Sigmoid colon (tissue), 7 donors: ENCODE results near the gene SNRPD2. TPM values are rescaled to one million over a fixed set of nuclear protein-coding genes. Genes with fewer than 3 reads are reported as not detected.

Experiments
- DNase-seq: peaks from one replicate; pipeline ENCODE4 v3.0.0-alpha.2; 2019
- H3K27ac ChIP-seq, 4 donors: fragments of 200-600 bp; sonication (generic); one replicate each; pipeline ENCODE4 v1.5.1; 2016 to 2019; ENCODE audit warnings: mild to moderate bottlenecking in 1 of 4
- H3K27me3 ChIP-seq, 3 donors: fragments of 200-600 bp; sonication (generic); one replicate each; pipeline ENCODE4 v1.5.1; 2019; ENCODE audit warnings: mild to moderate bottlenecking in 1 of 3
- H3K36me3 ChIP-seq, 4 donors: fragments of 200-600 bp; sonication (generic); one replicate each; pipeline ENCODE4 v1.5.1; 2016 to 2019
- H3K4me1 ChIP-seq, 4 donors: fragments of 200-600 bp; sonication (generic); one replicate each; pipeline ENCODE4 v1.5.1; 2017 to 2019
- H3K4me3 ChIP-seq, 4 donors: fragments of 200-600 bp; sonication (generic); one replicate each; pipeline ENCODE4 v1.5.1; 2017 to 2019; ENCODE audit warnings: mild to moderate bottlenecking in 2 of 4, moderate library complexity in 1 of 4
- H3K9me3 ChIP-seq, 4 donors: fragments of 200-600 bp in 3 of 4; sonication (generic) in 3 of 4; one replicate each; pipeline versions ENCODE4 v1.5.1 to v1.6.1; 2013 to 2019
- CTCF ChIP-seq, 4 experiments: fragments of 450-650 bp in 3 of 4; fragments of 200-600 bp in 1 of 4; IDR thresholded peaks; one replicate each; pipeline ENCODE4 v1.5.1; 2016 to 2019; ENCODE audit warnings: antibody characterized with exemption in 4 of 4, mild to moderate bottlenecking in 3 of 4, moderate library complexity in 2 of 4
- EP300 ChIP-seq, 4 donors: sonication (generic); formaldehyde crosslinking; IDR thresholded peaks; one replicate each; pipeline ENCODE4 v1.6.1; 2017; ENCODE audit warnings: antibody characterized with exemption in 4 of 4
- POLR2A ChIP-seq, 2 donors: fragments of 450-650 bp; IDR thresholded peaks; one replicate each; pipeline ENCODE4 v1.6.1; 2016; ENCODE audit warnings: antibody characterized with exemption in 2 of 2, mild to moderate bottlenecking in 2 of 2, moderate library complexity in 2 of 2
- POLR2AphosphoS5 ChIP-seq, 4 donors: sonication (generic); formaldehyde crosslinking; IDR thresholded peaks; one replicate each; pipeline ENCODE4 v1.6.1; 2017; ENCODE audit warnings: antibody characterized with exemption in 4 of 4
- WGBS, 2 donors: extraction: QIAGEN DNeasy Blood & Tissue Kit; methylation state at CpG; one replicate each; pipeline ENCODE4 v1.1.7; 2013; 5-methylcytosine and 5-hydroxymethylcytosine counted together
- intact Hi-C: fragments of 100-400 bp; cut with DNase I; formaldehyde crosslinking; loops from one replicate; pipeline ENCODE4 v1.15.1; 2023
- polyA plus RNA-seq, 3 donors: library from polyadenylated mRNA; stranded (reverse); fragments of 200-250 nt; gene quantifications; one replicate each; pipeline ENCODE4 v1.2.3, GENCODE V29; 2013
- total RNA-seq, 4 donors: library from RNA; depleted of rRNA; stranded (reverse); fragments of >200 nt; gene quantifications; one replicate each; pipeline ENCODE4 v1.1.0, GENCODE V29; 2016
- donor health status: healthy with polysubstance abuse.
- donor health status: Bipolar disorder and iron deficiency.
- donor health status: healthy.

Gene SNRPD2
- total and polyA plus RNA-seq, 7 donors = 145 to 423 (median 261) TPM

- TF ChIP-seq CTCF (IDR thresholded peaks at IDR 0.05) (no peak), POLR2A (IDR thresholded peaks at IDR 0.05) (no peak), EP300 (IDR thresholded peaks at IDR 0.05) (no peak)
- peaks cover 0 to 7% (median 3%) of the 10 kb centered on the region in 4 donors for H3K4me1 ChIP-seq
- DNase-seq = no peak
- peaks cover 0 to 21% (median 10%) of the 10 kb centered on the region in 3 donors for H3K27me3 ChIP-seq
- intact Hi-C loops = no loop called here
- H3K9me3 ChIP-seq = no peaks in the 10 kb centered on the region
- no peak overlapping the region for H3K27ac ChIP-seq
- no peaks in the 10 kb centered on the region for H3K36me3 ChIP-seq
- no peak overlapping the region for H3K4me3 ChIP-seq
- 76 to 92% methylated on average over 3 of the region's 3 CpGs for WGBS, 2 donors
Observed at GRCh38 chr19:45650722-45651121, 41.0 kb downstream of the SNRPD2 start.

GRCh38 chr19:45646345-45646698 is 45.4 kb downstream of the SNRPD2 start:
- Histone ChIP-seq H3K36me3 (no peaks in the 10 kb centered on the region), H3K27me3 (peaks cover 15 to 47% (median 29%) of the 10 kb centered on the region in 3 donors), H3K4me1 (peaks cover 0 to 37% (median 28%) of the 10 kb centered on the region in 4 donors), H3K4me3 (peak overlapping the region in 2 of 4 donors; percentile 28 to 46), H3K9me3 (no peaks in the 10 kb centered on the region), H3K27ac (no peak overlapping the region)
- WGBS, 2 donors = 9 to 11% methylated on average over 9 of the region's 9 CpGs
- intact Hi-C loops = no loop called here
- no peak for DNase-seq
- TF ChIP-seq CTCF (IDR thresholded peaks at IDR 0.05) = no peak
- TF ChIP-seq EP300 (IDR thresholded peaks at IDR 0.05) = no peak
- no peak for TF ChIP-seq POLR2A (IDR thresholded peaks at IDR 0.05)
- TF ChIP-seq POLR2AphosphoS5 (IDR thresholded peaks at IDR 0.05) = no peak

DNA sequence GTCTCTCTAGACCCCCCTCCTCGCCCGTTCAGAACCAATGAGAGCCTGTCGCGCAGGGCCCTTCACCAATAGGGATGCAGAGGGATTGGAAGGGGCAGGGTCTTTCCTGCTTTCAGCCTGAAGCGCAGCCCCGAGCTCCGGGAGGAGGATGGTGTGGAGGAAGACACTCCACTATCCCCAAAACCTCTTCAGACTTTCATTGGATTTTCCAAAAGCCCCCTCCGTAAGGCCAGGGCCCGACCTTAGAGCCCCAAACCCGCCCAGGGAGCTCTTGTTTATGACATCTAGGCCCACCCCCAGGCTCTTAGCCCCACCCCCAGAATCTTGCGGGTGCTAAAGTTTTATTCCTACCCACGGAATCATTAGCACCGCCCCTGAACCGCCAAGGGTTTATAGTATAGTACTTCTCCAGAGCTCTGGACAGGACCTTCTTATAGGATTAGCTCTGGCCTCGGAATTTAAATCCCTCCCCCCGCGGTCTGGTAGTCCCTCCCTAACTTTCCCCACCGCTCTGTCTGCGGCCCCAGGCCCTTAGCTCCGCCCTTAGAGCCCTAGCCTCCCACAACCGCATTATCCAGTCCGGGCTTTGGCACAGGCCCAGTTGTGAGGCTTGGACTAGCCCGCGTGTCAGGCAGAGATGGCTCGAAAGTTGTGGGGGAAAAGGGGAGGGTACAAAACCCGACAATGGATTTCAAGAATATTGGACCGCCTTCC is 46.0 kb downstream of the SNRPD2 start:
- Histone ChIP-seq H3K4me1 (peaks cover 0 to 42% (median 29%) of the 10 kb centered on the region in 4 donors), H3K36me3 (no peaks in the 10 kb centered on the region), H3K27me3 (peaks cover 15 to 47% (median 29%) of the 10 kb centered on the region in 3 donors), H3K9me3 (no peaks in the 10 kb centered on the region), H3K27ac (peak overlapping the region in 1 of 4 donors; percentile 64), H3K4me3 (peak overlapping the region in 3 of 4 donors; percentile 28 to 46 (median 31))
- WGBS, 2 donors = 1 to 2% methylated on average over 27 of the region's 27 CpGs
- intact Hi-C loops = no loop called here
- DNase-seq = peak; percentile 86
- TF ChIP-seq POLR2AphosphoS5 (IDR thresholded peaks at IDR 0.05) (no peak), POLR2A (IDR thresholded peaks at IDR 0.05) (no peak), CTCF (IDR thresholded peaks at IDR 0.05) (no peak), EP300 (IDR thresholded peaks at IDR 0.05) (no peak)

DNA sequence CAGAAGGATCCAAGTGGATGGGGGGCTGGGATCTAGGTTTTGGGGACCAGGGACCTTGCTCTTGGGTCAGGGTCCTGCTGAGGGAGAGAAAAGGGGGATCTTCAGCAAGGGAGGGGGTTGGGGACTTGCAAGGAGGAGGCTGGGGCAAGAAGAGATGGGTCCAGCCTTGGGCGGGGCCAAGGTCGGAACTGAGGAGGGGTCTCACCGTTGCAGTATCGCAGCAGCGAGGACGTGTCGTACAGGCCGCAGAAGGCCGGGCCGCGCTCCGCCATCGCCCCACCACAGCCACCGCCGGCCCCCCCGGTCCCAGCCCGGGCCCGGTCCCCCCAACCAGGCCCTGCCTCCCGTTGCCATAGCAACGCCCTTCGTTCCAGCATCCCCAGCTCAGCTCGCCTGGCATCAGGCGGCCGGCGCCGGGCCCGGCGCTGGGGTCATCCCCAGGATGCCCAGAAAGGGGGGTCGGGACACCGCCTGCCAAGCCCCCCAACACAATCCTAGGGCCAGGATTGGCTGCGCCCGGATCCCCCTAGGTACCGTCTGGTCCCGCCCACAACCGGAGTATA is 46.6 kb downstream of the SNRPD2 start:
- H3K36me3 ChIP-seq = no peaks in the 10 kb centered on the region
- H3K27ac ChIP-seq = no peak overlapping the region
- intact Hi-C loops = no loop called here
- peak; percentile 67 for DNase-seq
- peaks cover 15 to 44% (median 29%) of the 10 kb centered on the region in 3 donors for H3K27me3 ChIP-seq
- H3K9me3 ChIP-seq = no peaks in the 10 kb centered on the region
- WGBS, 2 donors = 11 to 21% methylated on average over 35 of the region's 35 CpGs
- peaks cover 0 to 42% (median 29%) of the 10 kb centered on the region in 4 donors for H3K4me1 ChIP-seq
- TF ChIP-seq CTCF (IDR thresholded peaks at IDR 0.05) = no peak
- no peak for TF ChIP-seq POLR2AphosphoS5 (IDR thresholded peaks at IDR 0.05)
- no peak for TF ChIP-seq EP300 (IDR thresholded peaks at IDR 0.05)
- no peak for TF ChIP-seq POLR2A (IDR thresholded peaks at IDR 0.05)
- peak overlapping the region in 3 of 4 donors; percentile 28 to 46 (median 31) for H3K4me3 ChIP-seq
